LNCaP clone FGC (cell line): ENCODE measurements around the gene SS18L1.

Experiments
- DNase-seq: peaks from one replicate; pipeline ENCODE4 v3.0.0-alpha.2; 2011; ENCODE audit warnings: low read depth
- H3K4me3 ChIP-seq: 2 replicates; pipeline ENCODE4 v1.5.1; 2011; ENCODE audit warnings: mild to moderate bottlenecking, low read depth, low read length, control low read depth
- TF ChIP-seq, protein P1 (sequence below): IDR thresholded peaks from 2 replicates; pipeline ENCODE4 v1.5.1; 2012; ENCODE audit warnings: mild to moderate bottlenecking; ENCODE audit not compliant: control insufficient read depth, insufficient read depth; ENCODE audit errors: extremely low read depth

Gene SS18L1

DNA sequence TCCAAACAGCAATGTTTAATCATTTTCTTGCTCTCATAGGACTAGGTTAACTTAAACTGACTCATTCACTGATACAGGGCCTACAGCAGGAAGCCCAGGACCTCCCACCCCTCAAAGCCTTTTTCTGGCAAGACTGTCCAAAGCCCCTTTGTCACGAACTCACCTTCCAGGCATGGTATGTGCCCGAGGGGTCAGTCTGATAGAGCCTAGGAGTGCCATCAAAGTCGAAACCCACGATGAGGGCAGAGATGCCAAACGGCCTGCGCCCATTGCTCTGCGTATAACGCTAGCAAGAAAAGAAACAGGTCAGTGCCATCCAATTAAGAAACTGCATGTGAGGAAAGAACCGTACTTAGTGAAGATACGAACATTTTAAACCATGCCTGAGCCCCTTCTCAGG, 4.7 kb upstream of the SS18L1 start:
- TF ChIP-seq, protein P1, sequence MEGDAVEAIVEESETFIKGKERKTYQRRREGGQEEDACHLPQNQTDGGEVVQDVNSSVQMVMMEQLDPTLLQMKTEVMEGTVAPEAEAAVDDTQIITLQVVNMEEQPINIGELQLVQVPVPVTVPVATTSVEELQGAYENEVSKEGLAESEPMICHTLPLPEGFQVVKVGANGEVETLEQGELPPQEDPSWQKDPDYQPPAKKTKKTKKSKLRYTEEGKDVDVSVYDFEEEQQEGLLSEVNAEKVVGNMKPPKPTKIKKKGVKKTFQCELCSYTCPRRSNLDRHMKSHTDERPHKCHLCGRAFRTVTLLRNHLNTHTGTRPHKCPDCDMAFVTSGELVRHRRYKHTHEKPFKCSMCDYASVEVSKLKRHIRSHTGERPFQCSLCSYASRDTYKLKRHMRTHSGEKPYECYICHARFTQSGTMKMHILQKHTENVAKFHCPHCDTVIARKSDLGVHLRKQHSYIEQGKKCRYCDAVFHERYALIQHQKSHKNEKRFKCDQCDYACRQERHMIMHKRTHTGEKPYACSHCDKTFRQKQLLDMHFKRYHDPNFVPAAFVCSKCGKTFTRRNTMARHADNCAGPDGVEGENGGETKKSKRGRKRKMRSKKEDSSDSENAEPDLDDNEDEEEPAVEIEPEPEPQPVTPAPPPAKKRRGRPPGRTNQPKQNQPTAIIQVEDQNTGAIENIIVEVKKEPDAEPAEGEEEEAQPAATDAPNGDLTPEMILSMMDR: no peak
- no peak for DNase-seq
- no peak overlapping the region for H3K4me3 ChIP-seq

DNA sequence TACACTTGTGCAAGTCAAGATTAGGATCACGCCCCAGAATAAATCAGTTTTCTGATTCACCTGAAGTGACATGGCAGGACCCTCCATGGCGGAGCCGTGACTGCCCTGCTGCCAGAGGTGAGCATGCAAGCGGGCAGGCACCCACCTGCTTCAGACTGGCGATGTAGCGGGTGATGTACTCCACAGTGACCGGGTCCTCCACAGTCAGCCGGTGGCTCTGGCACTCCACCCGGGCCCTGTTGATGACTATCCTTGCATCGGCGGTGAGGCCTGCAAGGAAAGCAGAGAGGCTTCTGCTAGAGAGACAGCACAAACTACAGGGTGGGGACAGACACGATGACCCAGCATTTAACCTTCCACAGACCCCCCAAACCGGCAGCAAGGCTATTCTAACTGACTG, 3.9 kb upstream of the SS18L1 start:
- no peak for DNase-seq
- no peak overlapping the region for H3K4me3 ChIP-seq
- TF ChIP-seq, protein P1: no peak

DNA sequence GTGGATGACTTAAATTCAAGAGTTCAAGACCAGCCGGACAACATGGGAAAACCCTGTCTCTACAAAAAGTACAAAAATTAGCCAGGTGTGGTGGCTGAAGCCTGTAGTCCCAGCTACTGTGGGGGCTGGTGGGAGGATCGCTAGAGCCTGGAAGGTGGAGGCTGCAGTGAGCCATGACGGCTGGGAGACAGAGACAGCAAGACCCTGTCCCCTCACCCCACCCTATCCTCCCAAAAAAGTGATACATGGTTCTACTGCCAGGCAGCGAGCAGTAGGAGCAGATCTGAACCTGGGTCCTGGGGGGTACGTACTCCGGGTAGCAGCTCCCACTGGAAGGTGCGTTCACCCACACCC, 2.5 kb upstream of the SS18L1 start:
- peak overlapping the region; percentile 82 for H3K4me3 ChIP-seq
- no peak for DNase-seq
- TF ChIP-seq, protein P1: no peak

DNA sequence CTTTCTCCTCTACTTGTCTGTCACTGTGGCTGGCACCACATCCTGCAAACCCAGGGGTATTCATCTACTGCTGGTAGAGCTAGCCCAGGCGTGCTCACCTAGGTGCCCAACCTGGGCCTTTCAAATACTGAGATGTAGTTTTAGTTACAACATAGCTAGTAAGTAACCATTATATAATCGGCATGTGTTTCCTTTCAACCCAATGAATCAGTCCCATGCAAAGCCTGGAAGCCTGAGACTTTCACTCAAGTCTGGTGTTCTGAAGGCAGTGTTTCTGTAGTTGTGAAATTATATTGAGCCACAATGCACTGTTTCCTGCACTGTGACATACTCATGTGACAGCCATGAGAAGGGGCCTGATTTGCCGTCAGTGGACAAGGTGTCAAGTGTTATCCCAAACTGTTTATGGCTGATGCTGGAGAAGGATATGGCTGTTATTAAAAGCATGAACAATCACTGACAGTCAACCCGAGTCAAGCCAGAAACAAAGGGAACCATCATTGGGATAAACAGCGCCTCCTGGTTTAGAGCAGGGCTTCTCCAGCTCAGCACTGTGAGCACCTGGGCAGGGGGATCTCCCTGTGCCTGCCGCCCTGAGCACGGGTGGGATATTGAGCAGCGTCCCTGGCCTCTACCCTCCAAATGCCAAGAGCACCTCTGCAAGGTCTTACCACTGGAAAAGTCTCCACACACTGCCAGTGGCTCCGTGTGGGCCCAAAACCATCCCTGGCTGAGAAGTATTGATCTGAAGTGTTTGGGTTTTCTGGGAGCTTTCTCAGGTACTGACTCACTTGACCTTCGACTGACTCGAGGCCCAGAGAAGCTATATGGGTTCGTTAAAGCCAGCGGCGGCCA, 1.9 kb upstream of the SS18L1 start:
- H3K4me3 ChIP-seq: peak overlapping the region; percentile 82
- DNase-seq: no peak
- TF ChIP-seq, protein P1: peak; percentile 57

DNA sequence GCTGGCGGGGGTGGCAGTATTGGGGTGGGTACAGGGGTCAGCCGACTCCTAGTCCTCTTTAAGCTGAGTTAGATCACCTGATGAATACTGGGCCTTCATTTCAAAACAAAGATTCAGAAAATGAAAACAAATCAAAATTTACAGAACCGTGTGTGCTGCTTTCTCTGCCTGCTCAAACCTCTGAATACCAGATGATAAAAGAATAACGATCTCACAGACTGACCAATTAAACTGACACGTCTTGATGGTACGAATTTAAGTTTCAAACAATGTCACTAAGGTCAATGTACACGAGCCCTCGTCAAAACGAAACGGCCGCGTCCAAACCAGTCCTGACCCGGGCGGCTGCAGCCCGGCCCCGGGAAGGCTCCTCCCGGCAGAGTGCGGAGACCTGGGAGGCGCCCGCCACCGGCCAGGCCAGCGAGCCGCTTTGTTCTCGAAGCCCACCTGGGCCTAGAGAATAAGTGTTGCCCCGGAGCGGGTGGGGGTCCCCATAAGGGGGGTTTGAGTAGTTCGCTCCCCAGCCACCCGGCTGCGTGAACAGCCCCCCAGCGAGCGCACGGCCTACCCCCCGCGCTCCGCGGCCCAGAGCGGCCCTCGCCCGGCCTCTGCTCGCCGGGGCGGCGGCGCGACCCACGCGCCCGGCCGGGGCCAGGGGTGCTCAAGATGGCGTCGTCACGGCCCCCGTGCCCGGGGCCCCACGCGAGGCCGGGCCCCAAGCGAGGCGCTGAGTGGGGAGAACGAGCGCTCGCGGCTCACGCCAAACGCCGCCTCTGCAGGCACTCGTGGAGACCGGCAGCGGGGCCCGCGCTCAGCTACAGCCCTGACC, 1.1 kb upstream of the SS18L1 start:
- DNase-seq: no peak
- H3K4me3 ChIP-seq: peak overlapping the region; percentile 82
- TF ChIP-seq, protein P1: no peak

DNA sequence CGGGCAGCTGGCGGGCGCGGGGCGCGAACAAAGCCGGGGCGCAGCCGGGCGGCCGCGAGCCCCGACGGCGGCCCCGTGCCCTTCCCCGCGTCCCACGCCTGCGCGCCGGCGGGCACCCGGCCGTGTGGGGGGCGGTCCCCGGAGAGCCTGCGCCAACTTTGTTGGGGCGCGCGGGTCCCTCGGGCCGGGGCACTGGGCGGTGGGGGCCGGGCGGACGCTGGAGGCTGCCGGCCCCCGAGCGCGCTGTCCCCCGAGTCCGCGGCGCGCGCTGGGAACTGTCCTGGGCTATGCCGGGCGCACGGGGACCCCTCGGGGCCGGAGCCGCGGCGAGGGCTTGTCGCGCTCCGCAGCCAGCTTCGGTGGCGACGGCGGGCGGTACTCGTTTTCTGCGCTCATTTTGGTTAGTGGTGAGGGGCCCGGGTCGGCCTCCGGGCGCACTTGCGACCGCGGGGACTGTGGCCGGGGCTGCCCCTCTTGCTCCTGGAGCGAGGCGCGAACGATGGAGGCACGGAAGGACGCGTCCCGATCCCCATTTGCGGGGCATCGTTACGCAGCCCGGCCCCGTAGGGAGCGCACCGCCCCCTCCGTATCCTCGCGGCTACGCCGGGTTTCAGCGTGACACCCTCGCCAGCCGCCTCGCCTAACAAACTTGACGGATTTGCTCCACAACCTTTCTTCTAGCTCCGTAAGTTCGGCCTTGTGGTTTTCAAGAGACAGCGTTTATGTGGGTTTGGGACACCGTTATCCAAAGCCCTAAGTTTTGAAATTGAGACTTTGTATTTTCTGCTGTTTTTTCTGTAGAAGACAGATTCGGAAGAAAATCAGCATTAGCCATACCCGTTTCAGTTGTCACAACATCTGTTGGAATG, 622 bp downstream of the SS18L1 start:
- peak overlapping the region; percentile 82 for H3K4me3 ChIP-seq
- DNase-seq: no peak
- TF ChIP-seq, protein P1: no peak
